ENCODE results near the gene SLC22A23.
A peak's percentile ranks its signal among the peaks of the same experiment; 100 is the strongest.

Gene SLC22A23

DNA sequence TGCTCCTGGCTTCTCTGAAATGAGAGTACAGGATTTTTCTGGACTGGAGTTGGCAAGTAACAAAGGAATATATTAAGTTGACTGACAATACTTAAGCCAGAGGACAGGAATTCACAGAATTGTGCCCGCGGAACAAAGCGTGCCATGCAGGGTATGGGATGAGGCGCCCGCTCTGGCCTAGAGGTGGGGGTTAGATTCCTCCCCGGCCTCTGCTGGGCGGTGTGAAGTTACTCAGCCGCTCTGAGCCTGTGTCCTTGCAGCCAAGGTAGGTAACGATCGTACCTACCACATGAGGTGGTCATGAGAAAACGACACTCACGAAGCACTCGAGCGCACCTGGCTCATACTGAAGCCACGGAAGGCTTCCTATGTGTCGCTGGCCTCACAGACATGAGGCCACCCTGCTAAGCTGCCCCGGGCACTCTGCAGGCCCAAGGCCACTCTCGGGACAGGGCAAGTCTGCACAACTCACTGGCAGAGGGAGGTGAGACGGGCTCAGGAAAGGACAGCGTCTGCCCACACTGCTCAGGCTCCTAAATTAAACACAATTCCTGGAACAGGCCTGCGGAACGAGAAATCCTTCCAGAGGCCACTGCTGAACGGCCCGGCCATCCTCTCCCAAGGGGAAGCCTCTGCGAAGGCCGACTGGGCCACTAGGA lies 127.3 kb downstream of the SLC22A23 start:
- no peak for DNase-seq

DNA sequence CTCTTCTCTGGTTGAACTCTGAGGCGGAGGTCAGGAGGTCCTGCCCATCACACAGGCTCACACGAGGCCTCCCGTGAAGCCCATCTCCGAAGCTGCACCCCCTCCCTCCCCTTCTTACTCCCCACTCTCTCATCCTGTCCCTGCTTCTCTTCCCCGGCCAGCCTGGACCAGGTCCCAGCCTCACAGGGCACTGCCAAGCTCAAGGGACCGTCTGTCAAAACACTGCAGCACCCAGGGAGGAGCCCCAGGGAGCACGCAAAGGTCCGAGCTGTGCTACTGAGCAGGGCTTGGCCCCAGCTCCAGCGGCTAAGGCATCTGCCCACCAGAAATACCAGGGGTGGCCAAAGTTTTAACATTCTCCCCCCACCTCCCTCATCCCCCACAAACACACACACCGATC lies 128.1 kb downstream of the SLC22A23 start:
- no peak for DNase-seq

DNA sequence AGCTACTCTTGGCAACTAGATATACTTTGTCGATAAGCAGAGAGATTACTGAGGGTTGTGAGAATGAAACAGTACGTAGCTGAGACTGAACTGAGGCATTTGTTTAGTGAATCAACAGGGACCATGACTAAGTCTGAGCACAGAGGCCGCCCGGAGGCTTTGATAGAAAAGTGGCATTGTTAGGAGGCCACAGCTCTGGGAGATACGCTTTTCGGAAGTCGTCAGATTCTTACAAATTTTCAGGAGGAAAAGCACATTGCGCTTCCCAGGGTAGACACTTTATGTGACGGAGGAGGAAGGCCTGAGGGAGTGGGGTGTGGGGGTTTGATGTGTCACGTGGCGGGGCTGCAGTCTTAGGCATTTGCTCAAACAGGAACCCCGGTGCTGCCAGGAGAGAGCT lies 128.7 kb downstream of the SLC22A23 start:
- no peak for DNase-seq

DNA sequence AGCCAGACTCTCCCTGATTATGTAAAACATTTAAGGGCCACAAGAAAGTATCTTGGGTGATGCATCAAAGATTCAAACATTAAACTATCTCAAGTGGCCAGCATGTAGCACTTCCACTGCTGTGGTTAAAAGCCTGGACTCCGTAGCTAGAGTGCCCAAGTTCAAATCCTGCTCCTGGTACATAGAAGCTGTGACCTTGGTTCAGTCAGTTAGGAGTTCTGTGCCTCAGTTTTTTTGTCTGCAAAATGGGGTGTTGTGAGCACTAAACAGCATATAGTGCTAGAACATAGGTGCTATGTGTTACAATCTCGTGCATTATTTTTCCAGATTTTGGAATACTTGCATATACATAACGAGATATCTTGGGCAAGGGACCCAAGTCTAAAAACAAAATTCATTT lies 129.4 kb downstream of the SLC22A23 start:
- no peak for DNase-seq

DNA sequence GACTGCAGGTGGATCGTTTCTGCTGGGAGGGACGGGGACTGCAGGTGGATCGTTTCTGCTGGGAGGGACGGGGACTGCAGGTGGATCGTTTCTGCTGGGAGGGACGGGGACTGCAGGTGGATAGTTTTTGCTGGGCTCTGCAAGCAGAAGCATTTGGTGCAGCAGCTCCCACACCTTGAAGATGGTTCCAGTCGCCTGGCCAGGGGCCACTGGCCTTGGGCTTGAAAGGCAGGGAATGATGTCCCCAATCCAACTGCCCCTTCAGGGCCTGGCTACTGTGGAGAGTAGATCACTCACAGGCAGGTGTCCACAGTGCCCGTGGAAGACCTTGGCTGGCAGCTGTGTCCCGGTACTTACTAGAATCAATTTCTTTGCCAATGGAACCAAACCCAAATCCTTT lies 129.9 kb downstream of the SLC22A23 start:
- no peak for DNase-seq

DNA sequence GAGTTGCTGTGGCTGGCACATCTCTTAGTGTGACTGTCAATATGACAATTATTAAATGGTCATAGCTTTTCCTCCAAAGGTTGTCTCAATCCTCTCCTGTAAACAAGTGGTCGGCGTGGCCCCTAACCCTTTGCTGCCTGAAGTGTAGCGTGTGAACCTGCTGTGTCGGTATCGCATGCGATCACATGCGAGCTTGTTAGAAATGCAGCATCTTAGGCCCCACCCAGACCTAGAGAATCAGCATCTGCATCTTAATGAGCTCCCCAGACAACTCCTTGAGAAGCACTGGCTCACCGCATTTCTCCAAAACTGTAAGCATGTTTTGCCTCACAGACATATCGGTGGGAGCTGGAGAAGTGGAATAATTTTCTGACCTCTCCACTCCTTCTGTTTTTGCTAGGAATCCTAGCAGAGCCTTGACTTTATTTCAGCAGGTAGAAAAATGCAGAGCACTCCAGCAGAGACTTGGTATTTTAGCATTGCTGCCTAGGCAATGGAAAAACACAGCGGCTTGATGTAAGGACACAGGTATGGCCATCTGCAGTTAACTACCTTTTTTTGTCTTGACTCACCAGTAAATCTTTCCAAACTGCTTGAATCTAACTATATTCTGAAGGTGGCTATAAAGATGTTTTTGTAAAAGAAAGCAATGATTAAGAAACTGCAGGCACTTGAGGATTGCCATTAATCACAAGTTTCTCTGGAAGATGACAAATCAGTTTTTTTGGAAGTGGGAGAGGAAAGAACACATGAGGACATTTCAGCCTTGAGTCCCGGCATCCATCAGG lies 130.5 kb downstream of the SLC22A23 start:
- DNase-seq = no peak

DNA sequence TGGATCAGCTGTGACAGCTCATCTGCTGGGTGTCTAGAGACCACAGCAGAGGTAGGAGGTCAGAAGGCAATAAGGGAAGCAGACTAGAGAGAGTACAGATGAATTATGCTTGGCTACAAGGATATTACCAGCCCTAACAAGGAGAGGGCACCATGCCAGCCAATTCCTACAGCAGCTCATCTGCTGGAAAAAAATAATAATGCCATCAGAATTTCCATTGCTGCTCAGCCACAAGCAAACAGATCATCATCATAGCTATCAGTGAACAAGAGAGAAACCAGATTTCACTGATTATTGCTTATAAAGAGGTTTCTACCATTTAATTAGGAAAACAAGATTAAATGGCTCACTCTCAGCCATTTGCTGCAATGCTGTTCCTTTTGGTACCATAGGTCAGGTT lies 131.6 kb downstream of the SLC22A23 start:
- DNase-seq = no peak

DNA sequence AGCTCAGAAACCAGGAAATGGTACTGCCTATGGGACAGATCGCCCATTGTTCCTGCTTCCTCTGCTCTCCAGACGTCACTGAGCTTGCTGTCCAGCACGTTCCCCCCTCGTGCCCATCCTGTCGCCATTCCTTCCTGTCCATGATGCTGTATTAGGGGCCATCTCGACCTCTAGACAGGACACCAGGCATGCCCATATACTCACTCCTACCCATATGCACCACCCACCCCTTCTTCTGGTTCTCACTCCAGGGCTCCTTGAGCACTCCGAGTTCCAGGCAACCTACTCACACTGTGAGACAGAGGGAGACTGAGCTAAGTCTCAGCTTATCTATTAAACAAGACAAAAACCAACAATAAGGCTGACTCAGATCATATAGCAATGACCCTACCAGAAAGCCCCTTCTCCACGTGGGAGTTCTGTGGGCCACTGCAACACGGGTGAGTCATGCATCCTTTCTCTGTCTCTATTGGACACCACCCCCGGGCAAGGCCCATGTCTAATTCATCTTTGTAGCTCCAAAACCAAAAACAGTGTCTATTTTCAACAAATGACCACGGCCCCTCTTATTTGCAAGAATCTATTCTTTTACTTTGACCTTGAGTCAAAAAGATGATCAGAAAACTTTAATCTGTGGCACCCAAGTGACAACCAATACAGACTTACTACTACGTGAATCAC lies 132.4 kb downstream of the SLC22A23 start:
- DNase-seq = no peak

DNA sequence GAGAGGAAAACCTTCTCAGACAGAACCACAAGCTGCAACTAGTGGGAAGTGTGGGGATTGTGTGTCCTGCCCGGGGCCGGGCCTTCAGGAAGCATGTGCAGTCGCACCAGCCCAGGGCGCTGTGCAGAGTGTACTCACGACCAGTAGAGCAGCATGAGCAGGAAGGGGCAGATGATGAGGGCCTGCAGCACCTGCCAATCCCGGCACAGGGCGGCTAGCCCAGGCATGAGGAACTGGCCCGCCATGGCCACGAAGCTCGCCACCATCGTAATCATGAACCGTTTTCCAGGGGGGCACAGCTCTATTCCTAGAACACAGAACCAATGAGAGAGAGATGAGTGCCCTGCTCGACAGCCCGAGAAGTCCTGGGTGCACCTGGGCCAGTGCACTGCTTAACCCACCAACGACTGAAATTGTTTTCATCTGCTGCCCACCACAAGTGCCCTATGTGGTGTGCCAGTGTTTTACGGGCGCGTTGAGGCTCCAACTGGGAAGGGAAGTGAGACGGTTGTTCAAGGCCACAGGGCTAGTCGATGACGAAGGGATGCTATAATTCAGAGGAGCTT lies 133.1 kb downstream of the SLC22A23 start:
- DNase-seq = no peak

DNA sequence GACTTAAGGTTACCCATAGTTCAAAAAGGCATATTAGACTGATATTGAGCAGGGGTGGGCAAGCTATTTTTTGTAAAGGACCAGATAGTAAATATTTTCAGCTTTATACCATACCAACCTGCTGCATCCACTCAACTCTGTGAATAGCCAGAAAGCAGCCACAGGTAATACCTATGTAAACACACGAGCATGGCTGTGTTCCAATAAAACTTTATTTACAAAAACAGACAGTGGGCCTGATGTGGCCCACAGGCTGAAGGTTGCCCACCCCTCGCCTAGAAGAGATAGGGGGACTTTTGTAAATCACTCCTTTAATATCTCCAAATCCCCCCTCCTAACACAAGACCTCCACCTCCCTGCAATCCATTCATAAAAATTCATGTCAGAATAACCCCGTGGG lies 133.7 kb downstream of the SLC22A23 start:
- DNase-seq = no peak

DNA sequence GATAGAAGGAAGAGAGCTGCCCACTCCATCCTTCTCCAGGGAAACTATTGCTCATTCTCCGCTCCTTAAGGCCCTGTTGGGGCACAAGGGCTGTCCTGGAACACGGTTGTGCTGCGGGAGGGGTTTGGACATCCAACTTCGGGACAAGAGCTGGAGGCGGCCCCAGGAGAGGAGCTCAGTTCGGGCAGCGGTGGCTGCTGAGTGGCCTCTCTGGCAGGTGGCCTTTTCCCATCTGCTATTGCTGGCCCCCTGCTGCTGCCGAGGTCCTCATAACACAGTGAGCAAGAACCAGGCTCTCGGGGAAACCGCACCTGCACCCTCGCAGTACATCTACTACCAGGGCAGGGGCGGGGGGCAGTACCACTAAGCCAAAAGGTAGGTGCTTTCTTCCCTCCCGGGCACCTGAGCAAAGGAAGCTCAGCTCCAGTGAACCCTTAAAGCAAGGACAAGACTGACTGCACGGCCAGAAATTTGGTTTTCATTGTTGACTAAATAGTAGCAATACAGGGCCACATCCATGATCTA lies 134.4 kb downstream of the SLC22A23 start:
- no peak for DNase-seq

DNA sequence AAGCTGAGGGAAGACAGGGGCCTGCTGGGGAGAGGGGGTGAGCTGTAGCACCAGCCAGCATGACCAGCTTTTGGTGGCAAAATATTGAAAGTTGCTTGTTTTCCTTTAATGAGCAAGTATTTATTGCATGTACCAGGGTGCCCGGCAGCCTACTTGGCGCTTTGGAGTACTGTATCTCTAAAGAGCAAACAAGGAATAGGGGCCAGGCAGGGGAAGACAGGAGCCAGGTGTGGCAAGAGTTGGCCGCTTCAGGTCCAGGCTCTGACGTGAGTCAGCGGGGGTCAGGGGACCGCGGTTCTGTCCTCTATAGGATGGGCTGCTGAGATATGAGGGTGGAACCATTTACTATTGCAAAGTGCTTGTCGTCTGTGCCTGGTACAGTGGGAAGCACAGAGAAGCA lies 135.0 kb downstream of the SLC22A23 start:
- no peak for DNase-seq

DNA sequence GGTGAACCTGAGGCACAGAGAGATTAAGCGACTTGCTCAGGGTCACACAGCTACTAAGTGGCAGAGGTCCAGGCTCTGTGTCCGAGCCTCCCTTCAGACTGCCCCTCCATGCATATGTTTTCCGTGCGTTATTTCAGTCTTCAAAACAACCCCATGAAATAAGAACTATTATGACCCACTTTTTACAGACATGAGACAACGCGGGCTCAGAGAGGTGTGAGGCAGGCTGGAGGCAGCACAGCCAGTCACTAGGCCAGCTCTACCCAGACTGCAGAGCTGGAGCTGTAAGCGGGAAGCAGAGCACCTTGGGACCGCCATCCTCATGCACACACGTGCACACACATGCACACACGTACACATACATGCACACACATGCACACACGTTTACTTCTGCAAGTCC lies 135.8 kb downstream of the SLC22A23 start:
- DNase-seq = no peak

DNA sequence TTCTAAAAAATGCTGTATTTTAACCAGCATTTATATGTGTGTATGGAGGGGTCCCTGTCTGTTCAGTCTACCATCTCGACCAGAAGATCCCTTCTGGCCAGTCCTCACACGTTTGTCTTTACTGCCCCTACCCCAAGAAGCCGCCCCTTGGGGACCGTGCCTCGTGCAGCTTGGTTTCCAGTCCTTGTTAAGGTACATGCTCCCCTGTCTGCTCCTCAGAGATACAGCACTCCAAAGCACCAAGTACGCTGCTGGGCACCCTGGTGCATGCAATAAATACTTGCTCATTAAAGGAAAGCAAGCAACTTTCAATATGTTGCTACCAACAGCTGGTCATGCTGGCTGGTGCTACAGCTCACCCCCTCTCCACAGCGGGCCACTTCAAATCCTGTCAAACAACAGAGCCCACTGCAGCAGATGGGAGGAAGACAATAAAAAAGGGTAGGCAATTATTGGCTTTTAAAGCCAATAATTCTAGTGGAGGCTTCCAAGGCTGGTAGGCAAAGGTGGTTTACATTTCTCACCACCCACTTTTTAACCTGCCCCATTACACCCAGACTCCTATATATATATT lies 136.5 kb downstream of the SLC22A23 start:
- DNase-seq = no peak

DNA sequence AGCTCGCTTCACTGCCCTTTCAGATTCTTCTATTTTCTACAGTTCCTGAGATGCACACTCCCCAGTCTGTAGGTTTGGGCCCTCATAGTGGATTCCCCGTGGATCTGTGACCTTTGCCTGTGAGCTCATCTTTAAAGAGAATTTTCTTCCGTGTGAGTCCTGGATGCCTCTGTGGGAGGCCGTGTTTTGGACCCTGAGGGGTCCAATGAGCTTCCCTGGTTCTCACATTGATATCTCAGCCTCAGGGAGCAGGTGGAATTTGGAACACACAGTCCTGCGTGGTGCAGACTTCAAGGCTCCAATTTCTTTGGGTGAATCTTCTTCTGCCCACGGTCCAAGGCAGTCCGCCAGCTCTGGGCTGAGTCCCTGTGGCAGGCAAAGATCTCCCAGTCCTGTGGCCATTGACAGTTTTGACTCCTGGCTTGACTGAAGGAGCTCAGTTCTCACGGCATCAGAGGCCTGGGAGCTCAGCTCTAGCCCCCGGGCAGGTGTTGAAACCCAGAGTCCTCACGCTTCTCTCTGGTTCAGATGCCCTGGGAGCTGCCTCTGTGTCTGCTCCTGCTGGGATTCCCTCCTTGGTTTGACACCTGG lies 137.1 kb downstream of the SLC22A23 start:
- no peak for DNase-seq

DNA sequence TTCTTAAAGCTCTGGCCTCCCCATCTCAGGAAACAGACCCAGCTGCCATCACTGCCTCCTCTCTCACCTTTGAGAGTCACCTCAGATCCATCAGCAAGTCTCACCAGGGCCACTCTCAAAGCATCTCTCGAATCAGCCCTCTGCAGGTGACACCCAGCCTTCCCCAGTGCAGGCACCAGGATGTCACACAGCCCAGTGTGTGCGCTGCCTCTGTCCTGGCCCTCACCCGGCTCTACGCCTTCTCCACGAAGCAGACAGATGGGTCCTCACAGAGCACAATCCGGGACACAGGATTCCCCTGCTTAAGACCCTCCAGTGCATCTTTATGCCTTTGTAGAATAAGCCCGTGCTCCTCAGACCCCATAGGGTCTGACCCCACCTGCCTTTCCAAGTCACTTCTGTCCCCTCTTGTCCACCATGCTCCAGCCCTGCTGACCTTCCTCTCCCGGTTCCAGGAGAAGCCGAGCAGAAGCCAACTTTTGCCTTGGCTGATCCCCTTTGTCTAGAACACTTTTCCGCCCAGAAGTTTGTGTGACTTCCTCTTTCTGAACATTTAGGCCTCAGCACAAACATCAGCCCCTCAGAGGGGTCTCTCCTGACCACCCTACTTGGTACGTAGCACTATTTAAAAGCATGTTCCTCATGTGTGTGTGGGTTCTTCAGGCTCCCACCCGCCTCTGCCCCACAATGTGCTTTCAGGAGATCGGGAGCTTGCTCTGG lies 137.9 kb downstream of the SLC22A23 start:
- no peak for DNase-seq

DNA sequence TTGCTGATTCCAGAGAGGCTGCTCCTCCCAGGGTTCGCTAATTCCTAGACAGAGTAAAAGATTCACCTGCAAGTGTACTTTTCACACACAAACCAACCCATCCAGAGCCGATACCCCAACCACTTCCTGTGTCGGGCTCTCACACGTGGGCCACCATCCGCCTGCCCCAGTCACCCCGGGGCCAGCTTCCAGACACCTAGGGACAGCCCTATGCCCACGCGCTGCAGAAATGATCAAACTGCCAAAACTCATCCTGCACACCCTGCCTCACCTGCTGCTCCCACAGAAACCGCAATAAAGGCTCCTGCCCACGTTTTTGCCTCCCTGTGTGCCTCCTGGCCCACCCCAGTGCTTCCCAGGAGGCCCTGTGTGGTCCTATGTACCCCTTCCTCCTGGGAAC lies 138.6 kb downstream of the SLC22A23 start:
- DNase-seq = peak; percentile 43 to 64

DNA sequence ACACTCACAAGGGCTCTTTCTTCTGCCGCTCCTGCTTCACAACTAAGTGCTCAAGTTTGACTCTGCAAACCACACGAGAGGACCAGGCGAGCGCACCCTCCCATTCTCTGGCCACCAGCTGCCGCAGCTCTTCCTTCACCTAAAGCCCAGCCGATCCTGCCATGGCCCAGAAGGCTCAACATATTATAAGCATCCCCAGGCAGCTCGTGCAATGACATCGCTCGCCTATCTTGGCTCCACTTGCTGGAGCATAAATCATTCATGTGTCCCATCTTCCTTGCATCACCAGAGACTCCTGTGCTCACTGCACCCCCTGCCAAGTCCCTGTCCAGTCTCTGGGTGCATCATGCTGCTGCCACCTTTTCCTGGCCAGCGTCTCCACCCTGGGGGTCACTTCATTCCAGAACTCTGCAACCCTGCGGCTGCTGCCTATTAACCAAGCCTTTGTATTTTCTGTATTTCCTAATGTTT lies 139.1 kb downstream of the SLC22A23 start:
- DNase-seq = no peak

DNA sequence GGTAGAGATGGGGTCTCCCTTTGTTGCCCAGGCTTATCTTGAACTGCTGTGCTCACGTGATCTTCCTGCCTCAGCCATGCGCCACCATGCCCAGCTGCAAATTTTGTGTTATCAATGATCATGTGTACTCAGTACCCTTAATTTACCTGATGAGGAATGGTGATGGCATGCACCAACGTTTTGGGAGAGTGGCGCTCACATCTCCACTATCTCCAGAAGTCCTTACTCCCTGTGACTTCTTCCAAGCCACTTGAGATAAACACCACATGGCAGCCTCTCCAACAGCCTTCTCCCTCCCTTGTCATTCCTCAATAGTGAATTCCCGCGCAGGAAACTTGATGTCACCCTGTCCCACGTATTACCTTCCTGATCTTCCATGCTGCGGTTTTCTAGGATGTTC lies 140.0 kb downstream of the SLC22A23 start:
- DNase-seq = no peak

DNA sequence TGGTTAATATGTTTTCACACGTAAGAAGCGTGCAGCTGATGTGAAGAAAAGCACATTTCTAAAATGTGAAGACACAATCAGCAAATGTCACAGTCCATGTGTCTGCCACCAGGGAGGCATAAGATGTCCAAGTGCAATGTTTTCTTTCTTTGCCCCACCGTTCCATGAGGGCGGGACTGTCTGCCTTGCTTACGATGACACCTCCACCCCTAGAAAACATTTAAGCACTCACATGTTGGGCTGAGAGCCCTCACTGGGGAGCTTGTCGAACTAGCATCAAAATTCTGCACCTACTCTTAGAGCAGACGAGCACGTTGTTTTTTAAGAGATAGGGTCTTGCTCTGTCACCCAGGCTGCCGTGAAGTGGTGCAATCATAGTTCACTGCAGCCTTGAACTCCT lies 140.5 kb downstream of the SLC22A23 start:
- no peak for DNase-seq

DNA sequence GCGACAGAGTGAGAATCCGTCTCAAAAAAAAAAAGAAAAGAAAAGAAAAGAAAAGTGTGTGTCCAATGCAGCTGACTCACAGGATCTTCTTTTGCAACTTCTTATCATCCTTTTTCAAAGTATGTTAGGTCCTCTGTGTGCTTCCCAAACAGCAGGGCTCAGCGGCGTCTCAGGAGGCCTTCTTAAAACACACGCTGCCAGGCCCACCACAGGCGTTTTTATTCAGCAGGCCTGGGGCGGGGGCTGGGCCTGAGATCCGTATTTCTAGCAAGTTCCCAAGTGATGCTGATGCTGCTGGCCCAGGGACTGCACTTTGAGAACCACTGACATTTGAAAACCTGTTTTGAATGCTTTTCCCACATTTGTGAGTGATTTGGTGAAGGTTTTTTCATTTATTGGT lies 141.0 kb downstream of the SLC22A23 start:
- DNase-seq = no peak
